NOMO-1 treated with dmso at 0.1 percent for 144 hours (cell line): ENCODE results near the gene CCNO.

Source experiments
- DNase-seq: peaks from one replicate; lab custom pipeline; 2025; ENCODE audit not compliant: unreplicated experiment; lab: John Stamatoyannopoulos, UW

The CCNO gene

DNA sequence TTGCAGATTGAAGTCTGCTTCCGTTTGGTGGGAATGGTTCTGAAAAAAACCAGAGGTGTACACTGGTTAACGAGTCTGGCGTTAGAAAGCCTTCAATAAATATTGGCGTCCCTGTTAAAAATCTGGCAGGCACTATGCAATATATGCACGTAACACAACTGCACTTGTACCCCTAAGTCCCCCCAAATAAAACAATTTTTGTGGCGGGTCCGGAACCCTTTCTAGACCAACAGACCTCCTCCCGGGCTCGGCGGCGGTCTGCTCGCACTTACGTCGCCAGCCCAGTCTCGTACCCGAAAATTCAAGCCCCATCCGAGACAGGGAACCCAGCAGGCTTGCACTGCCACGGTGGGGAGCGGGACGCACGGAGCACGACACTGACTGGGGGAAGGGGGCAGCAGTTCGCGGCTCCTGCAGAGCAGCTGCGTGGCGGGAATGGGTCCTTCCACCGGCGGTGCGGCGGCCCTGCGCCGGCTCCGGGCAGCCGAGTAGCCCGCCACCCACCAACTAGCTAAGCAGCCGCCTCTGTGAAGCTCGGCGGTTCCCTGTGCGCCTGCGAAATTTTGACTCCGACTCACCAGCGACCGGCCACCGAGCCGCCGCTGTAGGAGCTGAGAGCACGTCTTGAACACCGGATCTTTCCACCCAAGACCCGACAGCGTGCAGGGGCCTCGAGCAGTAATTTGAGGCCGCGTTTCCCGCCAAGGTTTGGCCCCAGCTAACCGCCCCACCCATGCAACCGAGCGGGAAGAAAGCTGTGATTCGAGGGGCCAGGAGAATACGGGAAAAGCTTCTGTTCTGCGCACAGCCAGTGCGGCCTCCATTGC is 10.2 kb downstream of the CCNO start:
- DNase-seq = no peak

DNA sequence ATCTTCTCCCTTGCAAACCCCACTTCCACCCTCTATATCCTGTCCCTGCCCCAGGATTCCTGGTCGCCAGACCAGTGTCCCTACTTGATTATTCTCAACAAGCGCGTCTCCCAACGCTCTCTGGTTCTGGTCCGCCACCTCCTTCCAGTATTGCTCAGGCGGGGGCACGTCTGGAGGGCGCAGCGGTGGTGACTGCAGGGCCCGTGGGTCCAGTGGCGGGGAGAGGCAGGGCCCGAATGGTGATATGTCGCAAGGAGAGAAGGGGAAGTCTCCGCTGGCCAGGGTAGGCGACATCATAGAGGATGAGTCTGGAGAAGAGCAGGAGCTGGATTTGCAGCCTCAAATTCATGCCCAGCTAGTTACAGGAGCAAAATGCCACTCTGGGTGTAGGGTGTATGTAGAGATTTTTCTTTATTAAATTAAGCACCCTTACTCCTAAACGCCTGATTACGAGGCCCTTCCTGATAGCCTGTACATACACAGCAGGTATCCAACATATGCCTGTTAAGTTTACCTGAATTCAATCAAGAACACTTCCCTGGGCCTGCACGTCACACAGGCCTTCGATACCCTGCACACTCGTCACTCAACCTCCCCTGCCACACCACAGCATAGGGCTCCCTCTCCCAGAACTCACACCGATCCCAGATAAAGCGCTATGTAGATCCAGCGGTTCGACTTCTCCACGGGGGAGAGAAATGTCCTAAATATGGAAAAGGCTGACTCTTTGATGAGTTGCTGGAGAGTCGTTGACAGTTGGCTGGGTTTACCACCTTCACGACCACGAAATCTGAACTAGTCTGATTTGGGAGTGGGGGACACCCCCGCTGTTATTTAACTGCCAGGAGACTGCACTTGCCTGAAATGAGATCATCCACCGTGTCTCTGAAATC is 11.1 kb downstream of the CCNO start:
- no peak for DNase-seq

DNA sequence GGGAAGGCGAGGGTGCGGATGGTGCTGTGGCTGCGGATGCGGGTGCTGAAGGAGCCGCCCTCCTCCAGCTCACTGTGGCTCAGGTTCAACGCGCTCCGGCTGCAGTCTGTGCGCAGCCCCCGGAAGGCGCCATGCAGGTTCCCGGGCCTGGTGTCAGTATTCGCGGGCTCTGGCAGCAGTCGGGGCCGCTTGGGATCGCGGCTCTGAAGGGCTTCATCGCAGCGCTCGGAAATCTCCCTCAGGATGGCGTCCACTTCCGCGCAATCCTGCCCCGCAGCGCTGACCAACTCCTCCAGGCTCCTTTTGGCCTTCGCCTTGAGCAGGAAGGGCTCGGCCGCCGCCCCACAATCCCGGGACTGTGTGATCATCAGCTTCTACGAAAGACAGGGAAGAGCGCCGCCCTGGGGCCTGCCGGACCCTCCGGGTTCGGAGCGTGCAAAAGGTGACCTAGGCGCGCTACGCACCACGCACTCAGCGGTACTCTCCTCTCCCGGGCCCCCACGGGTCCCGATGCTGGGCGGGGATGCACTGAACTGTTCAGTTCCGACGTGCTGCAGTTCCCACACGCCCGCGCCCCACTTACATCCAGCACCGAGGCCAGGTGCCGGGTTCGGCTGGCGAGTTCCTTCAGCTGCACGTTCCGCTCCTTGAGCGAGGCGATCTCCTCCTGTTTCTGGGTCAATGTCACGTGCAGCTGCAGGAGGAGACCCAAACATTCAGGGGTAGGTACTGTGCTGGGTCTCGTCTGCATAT is 12.8 kb downstream of the CCNO start:
- no peak for DNase-seq

DNA sequence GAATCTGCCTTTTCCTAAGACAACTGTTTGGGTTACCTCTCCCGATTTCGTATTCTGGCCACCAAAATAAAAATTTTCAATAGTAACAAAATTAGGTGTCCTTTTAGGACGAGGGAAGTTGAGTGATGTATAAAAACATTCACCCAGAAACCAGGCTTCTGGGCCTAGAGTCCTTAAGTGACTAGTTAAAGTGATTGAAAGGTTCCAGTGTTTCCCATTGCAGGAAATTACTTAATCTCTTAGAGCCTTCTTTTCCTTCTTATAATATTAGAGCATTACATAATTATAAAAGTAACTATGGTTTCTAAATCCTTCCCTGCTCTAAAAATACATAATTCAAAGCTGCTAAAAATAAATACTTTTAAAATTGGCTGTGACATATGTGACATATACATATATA is 13.6 kb downstream of the CCNO start:
- no peak for DNase-seq

DNA sequence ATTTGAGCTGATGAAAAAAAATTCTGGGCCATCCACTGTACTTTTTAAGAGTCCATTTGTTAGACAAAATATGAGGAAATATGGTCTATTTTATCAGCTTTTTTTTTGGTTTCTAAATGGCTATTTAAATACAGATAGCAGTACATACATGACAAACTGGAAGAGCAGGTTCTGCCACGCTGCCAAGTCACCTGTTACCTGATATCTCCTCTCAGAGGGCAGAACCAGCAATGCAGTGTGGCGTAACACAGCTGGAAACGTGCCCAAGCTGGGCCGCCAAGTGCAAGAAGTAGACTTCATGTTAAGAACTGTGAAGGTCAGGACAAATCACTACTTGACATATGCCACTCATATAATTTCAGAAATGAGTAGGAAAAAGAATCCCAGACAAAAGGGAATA is 14.4 kb downstream of the CCNO start:
- DNase-seq = no peak

DNA sequence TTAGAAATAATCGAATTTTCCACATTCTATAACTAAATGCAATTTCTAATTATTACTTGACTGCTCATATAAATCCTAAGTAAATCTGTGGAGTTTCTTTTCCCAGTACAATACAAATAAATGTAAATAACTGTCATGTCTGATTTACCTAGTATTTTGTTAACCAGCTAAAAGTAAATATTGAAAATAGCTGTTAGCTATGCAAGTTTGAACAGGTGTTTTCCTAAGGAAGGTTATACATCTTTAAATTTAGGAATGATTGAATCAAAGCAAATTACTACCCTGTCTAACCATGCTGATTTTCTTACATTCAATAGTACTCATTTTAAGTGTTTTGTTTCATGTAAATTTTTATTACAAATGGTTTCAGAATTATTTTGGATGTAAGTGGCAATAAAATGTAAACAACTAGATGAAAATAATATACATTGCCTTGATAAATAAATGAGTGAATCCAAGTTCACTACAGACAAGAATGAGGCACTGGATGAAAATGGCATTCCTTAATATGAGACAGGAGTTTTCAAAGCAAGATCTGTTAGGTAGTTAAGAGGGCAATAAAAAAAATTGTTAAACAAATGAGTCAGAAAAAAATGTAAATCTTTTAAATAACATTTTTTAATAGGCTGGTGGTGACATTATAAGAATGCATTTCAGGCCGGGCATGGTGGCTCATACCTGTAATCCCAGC is 22.1 kb downstream of the CCNO start:
- DNase-seq = no peak

DNA sequence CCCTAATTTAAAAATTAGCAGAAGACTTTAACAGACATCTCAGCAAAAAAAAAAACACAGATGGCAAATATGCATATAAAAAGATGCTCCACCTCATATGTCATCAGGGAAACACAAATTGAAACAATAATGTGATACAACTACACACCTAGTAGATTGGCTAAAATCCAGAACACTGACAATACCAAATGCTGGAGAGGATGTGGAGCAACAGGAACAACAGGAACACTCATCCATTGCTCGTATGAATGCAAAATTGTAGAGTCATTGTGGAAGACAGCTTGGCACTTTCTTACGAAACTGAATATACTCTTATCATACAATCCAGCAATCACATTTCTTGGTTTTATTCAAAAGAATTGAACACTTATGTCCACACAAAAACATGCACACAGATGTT is 28.4 kb downstream of the CCNO start:
- DNase-seq = no peak

DNA sequence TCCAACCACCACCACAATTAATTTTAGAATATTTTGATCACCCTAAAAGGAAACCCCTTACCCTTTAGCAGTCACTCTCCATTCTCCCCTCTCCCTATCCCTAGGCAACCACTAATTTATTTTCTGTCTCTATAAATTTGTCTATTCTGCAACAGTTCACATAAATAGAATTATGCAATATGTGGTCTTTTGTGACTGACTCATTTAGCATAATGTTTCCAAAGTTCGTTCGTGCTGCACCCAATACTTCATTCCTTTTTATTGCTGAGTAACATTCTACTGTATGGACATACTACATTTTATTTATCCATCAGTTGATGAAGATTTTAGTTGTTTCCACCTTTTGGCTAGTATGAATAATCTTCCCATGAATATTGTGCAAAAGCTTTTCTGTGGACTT is 42.2 kb downstream of the CCNO start:
- DNase-seq = no peak

DNA sequence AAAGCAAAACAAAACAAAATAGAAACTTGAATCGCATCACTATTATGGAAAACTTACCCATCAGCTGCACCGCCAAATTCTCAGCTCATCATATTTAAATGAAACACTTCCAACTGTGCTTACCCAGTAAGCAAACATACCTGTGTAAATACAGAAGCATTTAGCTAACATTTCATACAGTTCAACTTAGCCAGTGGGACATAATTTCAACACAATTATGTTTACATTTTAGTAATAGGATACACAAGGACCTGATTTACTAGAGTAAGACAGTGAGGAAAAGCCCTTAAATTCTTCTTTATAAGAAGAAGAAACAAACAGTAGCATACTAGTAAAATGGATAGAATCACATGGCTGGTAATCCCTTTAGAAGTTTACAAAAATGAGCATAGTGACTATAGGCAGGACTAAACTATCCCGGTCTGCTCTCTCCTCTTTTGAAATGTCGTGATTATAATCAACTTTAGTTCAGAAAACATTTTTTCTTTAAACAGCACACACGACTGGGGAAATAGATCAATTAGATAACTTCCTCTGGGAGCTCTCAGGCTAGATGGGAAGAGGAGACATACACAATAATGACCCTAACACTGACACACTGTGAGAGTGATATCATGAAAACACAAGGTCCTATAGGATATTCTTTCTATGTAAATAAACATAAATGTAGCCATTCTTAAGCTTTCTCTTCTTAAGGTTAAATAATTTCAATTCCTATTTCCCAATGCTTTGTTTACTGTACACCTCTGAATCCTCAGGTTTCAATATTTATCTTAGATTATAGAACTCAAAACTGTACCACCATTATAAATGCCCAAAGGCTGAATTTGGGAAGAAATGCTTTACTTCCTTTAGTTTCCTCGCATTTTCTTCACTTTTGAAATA is 44.5 kb downstream of the CCNO start:
- DNase-seq = no peak

DNA sequence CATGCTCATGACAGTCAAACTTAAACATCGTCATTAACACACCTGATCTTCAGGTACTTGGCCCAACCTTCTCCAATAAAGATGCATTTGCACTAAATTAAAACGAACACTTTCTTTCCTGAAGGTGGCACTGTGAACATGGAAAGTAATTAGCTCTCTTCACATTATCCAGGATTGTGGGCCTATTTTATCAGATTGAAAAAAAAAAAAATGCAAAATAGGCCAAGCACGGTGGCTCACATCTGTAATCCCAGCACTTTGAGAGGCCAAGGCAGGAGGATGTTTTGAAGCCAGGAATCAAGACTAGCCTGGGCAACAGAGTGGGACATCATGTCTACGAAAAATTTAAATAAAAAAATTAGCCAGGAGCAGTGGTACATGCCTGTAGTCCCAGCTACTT is 46.0 kb downstream of the CCNO start:
- no peak for DNase-seq
